Femur (tissue), 1 donor: ENCODE results near the gene PHF21A.

Experiments
- DNase-seq: peaks from one replicate; pipeline ENCODE4 v3.0.0-alpha.2; 2017

PHF21A gene

DNA sequence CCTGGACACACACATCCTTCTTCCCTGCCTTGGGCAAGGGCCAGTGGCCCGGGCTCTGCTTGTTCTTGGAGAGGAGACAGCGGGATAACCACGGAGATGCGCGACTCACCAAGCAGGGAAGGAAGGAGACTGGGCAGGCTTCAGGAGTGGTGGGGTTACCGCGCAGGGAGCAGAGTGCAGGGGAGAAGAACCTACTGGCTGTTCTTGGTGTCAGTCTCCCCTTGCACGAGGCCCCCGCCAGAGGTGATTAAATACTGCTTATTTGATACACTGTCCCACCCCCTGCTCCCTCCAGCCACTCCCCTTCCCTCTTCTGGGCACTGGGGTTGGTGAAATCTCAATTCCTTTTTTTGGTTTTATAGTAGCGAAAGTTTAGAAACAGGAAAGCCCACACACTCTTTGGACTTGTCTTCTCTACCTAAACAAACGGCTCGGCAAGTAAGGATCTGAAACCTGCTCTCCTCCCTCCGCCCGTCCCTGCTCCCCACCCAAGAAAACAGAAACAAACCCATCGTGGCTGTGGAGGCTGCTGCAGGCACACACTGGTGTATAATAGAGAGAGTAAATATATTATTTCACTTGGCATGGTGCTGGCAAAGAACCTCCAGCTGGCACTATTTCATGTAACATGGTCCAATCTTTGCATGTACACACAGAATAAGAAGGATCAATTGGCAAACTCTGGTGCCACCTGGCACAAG, 188.0 kb downstream of the PHF21A start:
- DNase-seq: no peak

DNA sequence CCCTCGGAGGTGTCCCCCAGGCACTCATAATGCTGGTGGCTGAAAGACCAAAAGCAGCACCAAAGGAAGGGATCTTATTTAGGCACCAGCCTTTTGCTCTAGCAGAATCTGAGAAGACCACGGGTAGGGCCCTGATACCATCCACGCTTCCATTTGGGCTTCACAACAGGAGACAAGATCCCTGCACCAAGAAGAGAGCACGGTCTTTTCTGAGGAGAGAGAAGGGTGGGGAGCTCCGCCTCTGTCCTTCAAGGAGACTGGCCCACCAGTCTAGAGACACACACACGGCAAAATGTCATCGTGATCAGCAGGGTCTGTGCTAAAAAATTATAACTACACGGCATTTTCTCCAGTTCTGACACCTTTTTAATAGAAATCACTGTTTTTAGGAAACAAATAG, 189.0 kb downstream of the PHF21A start:
- DNase-seq: no peak

DNA sequence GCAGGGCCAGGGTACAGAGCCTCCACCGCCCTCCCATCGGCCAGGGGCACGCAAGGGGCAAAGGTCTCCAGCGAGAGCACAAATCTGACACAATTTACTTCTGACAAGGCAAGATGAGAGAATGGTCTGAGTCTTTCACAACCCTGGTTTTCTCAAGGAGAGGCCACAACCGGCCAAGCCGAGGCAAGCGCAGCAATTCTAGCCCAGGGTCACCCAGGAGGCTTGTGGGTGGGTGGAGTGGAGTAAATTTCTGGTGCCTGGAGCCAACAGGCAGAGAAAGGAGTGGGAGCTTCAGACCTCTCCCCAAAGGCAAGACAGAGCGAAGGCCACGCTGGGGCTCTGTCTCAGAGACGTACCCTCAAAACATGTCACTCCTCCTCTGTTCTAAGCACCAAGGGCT, 189.5 kb downstream of the PHF21A start:
- DNase-seq: no peak

DNA sequence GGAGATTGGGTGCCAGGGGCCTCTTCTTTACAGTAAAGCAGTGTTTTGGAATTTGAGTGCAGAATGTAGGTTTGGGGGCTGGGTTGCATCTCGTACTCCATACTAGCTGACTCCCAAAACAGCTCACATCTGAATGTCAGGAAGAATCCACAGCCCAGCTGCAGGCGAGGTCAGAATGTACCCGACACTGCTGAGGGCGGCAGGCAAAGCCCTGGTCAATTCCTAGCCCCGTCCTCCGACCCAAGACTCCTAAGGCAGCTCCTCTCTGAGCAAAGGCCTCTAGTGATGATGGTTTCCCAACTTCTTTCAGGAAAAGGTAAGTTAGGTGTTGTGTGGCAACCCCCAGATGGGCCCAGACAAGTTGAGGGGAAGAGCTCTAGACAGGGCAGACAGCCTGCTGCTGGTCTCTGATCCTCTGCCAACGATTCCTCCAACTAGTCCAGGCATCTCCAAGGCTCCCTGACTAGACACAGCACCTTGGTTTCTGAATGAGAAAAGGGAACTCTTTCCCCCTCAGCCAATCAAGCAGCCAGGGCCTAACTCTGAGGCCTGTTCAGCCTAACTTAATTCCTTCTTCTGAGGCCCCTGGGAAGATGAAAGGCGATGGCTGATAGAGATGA, 190.2 kb downstream of the PHF21A start:
- DNase-seq: no peak

DNA sequence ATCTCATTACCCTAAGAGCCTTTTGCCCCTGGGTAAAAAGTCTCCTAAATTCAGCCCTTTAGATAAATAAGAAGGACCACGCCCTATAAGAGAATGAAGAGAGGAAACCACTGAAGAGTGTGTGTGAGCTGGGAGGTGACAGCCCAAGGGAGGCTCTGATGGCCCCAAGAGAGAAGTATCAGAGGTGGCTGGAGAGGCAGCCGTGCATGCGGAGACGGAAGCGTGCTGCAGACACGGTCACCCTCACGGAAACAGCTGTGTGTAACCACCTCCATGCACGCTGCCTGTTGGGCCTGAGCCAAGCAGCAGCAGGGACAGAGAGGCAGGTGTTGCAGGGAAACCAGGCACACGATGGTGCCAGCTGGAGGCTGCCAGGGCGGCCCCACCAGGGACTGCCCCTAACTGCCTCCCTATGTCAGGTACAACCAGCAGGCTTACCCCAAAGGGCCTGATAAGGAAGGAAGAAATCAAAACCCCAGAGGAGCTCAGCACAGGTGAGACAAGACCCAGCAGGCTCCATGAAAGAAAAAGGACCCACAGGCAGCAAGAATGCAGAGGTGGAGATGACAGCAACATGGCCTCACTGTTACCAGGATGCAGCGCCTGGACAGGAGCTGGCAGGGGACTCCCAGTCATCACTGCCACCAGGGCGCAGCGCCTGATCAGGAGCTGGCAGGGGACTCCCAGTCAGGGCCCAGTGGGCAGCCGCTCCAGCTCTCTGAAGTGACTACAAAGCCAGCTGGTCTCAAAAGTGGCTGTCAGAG, 191.0 kb downstream of the PHF21A start:
- DNase-seq: no peak

DNA sequence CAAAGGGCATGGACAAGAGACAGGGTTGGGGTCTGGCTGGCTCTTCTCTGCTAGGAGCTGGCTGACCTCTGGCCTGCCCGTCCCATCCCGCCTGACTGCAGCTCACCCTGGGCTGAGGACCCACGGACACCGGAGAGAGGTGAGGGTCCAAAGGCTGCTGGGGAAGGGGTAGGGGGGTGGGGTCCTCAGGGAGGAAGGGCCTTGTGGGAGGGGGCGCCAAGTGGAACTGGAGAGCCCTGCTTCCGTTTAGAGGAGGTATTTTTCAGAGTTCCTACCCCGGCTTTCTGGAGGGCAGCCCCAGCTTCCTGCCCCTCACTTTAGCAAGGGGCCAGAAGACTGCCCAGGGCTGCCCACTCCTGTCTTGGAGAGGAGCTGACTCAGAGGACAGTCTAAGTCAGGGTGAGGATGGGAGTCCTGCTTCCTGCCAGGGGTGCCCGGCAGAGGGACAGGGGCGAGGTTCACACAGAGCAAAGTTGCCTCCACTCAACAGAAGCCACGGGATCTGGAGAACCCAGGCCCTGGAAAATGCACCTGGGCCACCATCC, 191.7 kb downstream of the PHF21A start:
- no peak for DNase-seq

DNA sequence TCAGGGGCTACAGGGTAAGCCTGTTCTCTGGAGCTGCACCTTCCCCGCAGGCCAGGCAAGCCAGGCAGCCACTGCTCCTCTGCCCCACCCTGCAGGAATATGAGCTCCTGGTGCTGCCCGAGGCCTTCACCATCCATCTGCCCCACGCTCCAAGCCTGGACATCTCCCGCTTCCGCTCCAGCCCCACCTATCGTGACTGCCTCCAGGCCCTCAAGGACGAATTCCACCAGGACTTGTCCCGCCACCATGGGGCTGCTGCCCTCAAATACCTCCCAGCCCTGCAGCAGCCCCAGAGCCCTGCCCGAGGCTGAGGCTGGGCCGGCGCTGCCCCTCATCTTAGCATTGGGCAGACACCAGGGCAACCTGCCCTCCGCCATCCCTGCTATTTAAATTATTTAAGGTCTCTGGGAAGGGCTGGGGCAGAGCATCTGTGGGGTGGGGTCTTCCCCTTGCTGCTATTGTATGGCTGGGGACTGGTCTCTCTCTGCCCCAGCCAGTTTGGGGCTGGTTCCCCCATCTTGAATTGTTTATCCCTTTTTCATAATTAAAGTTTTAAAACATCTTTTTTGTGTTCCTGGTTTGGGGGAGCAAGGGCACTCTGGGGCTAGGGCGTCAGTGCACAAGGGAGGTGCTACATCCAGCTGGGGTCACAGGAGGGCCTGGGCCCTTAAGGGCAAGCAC, 192.6 kb downstream of the PHF21A start:
- DNase-seq: no peak

DNA sequence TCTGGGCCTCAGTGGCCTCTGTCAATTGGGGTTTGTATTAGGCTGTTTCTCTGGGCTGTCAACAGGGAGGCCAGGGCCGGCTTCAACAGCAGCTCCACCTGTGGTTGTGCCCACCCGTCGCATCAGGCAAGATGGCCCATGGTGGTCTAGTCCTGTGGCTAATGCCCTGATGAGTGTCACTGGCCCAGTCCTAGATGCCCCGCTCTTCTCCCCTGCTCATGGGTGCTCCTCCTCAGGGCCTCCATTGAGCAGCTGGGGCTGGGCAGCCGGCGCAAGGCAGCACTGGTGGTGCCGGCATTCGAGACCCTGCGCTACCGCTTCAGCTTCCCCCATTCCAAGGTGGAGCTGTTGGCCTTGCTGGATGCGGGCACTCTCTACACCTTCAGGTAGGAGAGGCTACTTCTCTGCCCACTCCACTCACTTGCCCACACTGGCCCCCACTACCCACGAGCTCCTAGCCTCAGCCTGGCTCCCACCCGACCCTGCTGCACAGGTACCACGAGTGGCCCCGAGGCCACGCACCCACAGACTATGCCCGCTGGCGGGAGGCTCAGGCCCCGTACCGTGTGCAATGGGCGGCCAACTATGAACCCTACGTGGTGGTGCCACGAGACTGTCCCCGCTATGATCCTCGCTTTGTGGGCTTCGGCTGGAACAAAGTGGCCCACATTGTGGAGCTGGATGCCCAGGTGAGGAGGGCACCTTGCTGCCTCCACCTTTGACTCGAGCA, 193.4 kb downstream of the PHF21A start:
- DNase-seq: no peak

DNA sequence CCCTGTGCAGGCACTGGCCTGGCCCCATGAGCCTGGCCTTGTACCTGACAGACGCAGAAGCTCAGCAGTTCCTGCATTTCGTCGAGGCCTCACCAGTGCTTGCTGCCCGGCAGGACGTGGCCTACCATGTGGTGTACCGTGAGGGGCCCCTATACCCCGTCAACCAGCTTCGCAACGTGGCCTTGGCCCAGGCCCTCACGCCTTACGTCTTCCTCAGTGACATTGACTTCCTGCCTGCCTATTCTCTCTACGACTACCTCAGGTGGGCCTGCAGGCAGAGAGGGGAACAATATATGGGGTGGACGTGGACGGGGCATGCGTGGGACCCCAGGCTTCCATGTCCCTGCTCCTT, 193.9 kb downstream of the PHF21A start:
- DNase-seq: no peak

DNA sequence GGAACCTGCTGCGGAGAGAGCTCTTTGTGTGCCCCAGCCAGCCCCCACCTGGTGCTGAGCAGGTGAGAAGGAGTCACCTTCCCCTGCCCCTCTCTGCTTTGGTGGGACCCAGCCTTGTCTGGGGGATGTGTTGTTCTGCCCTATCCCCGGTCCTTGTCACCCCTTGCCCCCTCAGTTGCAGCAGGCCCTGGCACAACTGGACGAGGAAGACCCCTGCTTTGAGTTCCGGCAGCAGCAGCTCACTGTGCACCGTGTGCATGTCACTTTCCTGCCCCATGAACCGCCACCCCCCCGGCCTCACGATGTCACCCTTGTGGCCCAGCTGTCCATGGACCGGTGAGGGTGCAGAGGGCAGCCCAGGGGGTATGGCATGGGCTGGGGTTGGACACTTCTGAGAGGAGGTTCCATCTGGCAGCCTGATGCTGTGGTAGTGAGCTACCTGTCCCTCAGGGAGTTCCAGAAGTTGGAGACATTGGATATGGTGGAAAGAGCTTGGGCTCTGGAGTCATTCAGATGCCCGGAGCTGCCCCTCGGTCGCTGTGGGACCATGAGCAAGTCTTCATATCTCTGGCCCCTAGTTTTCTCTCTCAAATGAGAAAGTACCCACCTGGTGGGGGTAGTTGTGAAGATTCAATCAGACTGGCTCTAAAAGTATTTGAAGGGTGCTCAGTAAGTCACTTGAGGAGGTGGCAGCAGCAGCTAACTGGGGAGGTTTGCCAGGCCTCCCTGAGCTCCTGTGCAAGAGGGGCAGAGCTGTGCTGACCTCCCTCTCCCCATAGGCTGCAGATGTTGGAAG, 194.5 kb downstream of the PHF21A start:
- DNase-seq: no peak

DNA sequence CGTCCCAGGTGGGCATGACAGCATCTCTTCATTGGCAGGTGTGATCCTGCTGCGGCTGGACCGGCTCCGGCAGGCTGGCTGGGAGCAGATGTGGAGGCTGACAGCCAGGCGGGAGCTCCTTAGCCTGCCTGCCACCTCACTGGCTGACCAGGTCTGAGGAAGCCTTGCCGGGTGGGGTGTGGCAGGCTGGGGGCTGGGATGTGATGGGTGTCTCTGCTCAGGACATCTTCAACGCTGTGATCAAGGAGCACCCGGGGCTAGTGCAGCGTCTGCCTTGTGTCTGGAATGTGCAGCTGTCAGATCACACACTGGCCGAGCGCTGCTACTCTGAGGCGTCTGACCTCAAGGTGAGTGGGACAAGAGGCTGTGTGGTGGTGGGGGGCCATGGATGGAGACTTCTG, 195.3 kb downstream of the PHF21A start:
- no peak for DNase-seq

DNA sequence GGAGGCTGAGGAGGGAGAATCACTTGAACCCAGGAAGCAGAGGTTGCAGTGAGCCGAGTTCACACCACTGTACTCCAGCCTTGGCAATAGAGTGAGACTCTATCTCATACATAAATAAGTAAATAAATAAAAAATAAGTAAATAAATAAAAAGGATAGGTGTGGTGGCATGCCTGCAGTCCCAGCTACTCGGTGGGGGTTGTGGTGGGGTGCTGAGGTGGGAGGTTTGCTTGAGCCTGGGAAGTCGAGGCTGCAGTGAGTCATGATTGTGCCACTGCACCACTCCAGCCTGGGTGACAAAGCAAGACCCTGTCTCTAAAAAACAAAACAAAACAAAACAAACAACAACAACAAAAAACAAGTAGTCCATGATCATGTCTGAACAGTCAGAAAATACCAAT, 195.7 kb downstream of the PHF21A start:
- no peak for DNase-seq

DNA sequence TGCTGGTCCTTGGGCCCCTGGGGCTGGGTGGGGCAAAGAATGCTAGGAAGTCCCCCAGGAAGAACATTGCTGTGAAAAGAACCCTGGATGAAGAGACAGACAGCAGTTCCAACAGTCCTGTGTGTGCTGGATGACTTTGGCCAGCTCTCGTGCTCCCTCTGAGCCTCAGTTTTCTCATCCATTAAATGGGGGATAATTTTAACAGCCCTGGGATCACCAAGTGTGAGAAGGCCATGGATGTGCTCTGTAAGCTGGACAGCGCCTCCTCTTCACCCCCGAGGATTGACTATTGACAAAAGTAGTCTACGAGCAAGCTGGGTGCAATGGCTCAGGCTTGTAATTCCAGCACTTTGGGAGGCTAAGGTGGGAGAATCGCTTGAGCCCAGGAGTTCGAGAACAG, 196.3 kb downstream of the PHF21A start:
- no peak for DNase-seq

DNA sequence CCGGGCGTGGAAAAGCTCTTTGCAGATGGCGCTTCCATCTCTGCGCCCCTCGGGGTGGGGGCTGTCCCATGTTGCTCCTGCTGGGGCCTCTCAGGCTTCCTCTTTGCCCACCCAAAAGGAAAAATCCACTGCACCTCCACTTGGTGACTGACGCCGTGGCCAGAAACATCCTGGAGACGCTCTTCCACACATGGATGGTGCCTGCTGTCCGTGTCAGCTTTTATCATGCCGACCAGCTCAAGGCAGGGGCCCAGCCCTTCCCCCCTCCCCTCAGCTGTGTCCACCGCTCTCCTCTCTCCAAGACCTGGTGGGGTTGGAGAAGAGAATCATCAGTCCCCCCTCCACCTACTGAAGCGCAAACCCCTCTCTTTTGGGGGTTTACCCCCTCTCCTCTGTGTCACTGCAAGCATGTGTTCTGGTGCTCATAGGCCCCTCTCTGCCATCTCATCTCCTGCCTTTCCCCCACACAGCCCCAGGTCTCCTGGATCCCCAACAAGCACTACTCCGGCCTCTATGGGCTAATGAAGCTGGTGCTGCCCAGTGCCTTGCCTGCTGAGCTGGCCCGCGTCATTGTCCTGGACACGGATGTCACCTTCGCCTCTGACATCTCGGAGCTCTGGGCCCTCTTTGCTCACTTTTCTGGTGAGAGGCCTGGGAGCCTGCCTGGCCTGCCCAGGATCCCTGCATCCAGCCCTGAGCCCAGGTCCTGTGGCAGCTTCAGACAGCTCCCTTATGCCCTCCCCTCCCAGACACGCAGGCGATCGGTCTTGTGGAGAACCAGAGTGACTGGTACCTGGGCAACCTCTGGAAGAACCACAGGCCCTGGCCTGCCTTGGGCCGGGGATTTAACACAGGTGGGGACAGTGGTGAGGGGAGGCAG, 197.0 kb downstream of the PHF21A start:
- peak; percentile 16 for DNase-seq

DNA sequence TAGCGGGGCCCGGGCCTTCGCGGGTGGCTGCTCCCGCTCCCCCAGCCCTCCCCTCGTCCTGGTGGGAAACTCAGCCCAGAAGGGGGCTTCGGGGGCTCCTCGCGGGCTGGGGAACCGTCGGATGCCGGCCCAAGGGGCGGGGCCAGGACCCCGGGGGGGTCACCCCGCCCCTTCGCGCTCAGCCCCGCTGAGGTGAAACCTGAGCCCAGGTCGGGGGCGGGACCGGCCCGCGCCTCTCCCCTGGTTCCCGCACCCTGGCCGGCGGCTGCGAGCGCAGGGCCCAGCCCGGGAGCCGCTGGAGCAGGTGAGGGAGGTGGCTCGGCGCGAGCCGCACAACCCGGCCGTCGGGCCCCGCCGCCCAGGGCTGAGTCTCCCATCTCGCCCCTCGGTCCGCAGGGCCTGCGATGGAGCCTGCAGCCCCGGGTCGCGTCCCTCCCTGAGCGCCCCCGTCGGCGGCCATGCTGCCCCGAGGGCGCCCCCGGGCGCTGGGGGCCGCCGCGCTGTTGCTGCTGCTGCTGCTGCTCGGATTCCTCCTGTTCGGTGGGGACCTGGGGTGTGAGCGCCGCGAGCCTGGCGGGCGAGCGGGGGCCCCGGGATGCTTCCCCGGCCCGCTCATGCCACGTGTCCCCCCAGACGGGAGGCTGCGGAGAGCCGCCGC, 198.7 kb downstream of the PHF21A start, which contains the start of gene LARGE2:
Gene LARGE2 (plus strand): TSS at position 232 of the 658 bp plus-strand sequence. CDS start 227 bp downstream, at position 459.
- no peak for DNase-seq

DNA sequence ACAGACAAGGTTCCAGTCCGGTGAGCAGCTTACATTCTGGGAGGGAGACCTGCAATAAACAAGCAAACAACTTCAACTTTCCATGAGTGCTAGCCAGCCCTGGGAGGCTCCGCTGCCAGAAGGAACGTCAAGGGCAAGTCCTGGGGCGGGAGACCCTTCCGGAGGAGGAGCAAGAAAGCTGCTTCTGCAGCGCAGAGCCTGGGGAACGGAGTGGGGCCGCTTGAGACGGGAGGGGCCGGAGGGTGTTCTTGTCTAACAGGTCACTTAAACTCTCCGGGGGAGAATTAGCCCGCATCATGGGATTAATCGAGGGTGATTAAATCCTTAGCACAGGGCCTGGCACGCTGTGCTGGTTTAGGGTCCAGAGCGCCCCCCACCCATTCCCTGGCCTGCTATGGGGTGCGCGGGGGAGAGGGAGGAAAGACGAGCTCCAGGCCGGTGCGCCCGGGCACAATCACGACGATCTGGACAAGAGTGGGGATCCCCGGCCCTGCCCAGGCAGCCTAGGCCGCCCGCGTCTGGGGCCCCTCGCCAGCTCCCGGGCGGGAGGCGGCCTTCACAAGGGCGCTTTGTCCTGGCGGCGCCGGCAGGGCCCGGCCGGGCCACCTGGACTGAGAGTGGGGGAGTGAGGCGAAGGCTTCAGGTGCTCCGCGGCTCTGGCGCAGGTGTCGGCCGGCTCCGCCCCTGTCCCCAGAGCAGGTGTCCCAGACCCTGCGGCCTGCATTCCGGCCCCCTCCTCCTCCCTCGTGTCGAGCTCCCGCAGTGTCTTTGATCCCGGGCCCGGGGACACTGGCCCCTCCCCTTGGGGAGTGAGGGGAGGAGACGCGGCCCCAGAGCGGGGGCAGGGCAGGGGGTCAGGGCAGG, 199.5 kb downstream of the PHF21A start:
- peak; percentile 61 for DNase-seq

DNA sequence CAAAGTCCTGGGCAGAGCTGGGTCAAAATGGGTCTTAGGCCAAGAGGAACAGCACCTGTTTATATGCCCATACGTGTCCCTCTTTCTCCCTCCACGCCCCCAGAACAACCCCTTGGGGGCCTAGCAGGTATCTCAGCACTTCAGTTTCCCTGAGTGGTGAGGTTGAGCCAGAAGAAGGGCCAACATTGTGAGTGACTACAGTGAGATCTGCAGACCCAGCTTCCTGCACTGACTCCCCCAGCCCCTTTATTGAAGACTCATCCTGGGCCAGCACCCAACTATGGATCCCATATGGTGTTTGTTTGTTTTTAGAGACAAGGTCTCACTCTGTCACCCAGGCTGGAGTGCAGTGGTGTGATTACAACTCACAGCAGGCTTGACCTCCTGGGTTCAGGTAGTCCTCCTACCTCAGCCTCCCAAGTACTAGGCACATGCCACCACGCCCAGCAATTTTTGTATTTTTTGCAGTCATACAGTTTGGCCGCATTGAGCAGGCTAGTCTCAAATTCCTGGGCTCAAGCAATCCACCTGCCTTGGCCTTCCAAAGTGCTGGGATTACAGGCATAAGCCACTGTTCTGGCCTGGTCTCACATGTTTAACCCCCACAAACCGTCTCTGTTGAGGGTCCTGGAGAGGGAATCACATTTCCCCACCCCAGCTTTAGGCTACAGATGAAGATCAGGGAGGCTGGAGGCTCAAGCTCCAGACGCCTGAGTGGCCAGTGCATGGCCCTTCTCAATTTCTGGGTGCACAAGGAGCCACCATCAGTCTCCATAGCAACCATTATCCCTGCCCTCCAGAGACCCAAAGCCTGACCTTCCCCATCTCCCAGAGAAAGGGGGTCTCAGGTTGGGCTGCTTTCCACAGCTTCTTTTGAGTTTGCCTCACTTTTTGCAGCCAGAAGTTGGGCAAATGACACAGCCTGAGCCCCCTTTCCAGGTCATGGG, 200.4 kb downstream of the PHF21A start:
- DNase-seq: peak; percentile 14
